ENCODE results near the gene MGLL. TPM values are rescaled to one million over a fixed set of nuclear protein-coding genes. Genes with fewer than 3 reads are reported as not detected.

MGLL gene
- total RNA-seq, 2 experiments from 2014 or later, result 0.28 to 0.29 TPM

- no peaks in the 10 kb centered on the region for H3K9me3 Mint-ChIP-seq
- H3K27ac Mint-ChIP-seq, result no peak overlapping the region
- H3K27me3 Mint-ChIP-seq, result peaks cover 7% of the 10 kb centered on the region
- H3K4me3 Mint-ChIP-seq, result no peak overlapping the region
- DNase-seq, result no peak
- H3K36me3 Mint-ChIP-seq, result no peaks in the 10 kb centered on the region
- H3K4me1 Mint-ChIP-seq, result peaks cover 32% of the 10 kb centered on the region
Measured at GRCh38 chr3:127759826-127760225, 62.5 kb downstream of the MGLL start.

- Mint-ChIP-seq H3K4me3 (no peak overlapping the region), H3K36me3 (no peaks in the 10 kb centered on the region), H3K27me3 (peaks cover 8% of the 10 kb centered on the region), H3K27ac (no peak overlapping the region), H3K4me1 (peaks cover 41% of the 10 kb centered on the region), H3K9me3 (no peaks in the 10 kb centered on the region)
- DNase-seq, result no peak
Measured at GRCh38 chr3:127758013-127758412, 64.3 kb downstream of the MGLL start.

- peak overlapping the region; percentile 53 for H3K4me3 Mint-ChIP-seq
- H3K27ac Mint-ChIP-seq, result peak overlapping the region; percentile 68
- H3K27me3 Mint-ChIP-seq, result peaks cover 8% of the 10 kb centered on the region
- H3K4me1 Mint-ChIP-seq, result peaks cover 39% of the 10 kb centered on the region
- H3K36me3 Mint-ChIP-seq, result no peaks in the 10 kb centered on the region
- DNase-seq, result no peak
- H3K9me3 Mint-ChIP-seq, result no peaks in the 10 kb centered on the region
Measured at GRCh38 chr3:127755305-127755681, 67.0 kb downstream of the MGLL start.

- peak; percentile 54 for DNase-seq
- Mint-ChIP-seq H3K36me3 (no peaks in the 10 kb centered on the region), H3K4me1 (peaks cover 46% of the 10 kb centered on the region), H3K27me3 (peaks cover 6% of the 10 kb centered on the region), H3K27ac (peak overlapping the region; percentile 68), H3K4me3 (peak overlapping the region; percentile 53), H3K9me3 (no peaks in the 10 kb centered on the region)
Measured at GRCh38 chr3:127754411-127755304, 67.7 kb downstream of the MGLL start.

GRCh38 chr3:127753898-127754410, 68.4 kb downstream of the MGLL start:
- Mint-ChIP-seq H3K9me3 (no peaks in the 10 kb centered on the region), H3K4me3 (no peak overlapping the region), H3K27me3 (peaks cover 9% of the 10 kb centered on the region), H3K27ac (peak overlapping the region; percentile 42), H3K4me1 (peaks cover 46% of the 10 kb centered on the region), H3K36me3 (no peaks in the 10 kb centered on the region)
- no peak for DNase-seq

GRCh38 chr3:127753338-127753737, 69.0 kb downstream of the MGLL start:
- H3K27me3 Mint-ChIP-seq, result peaks cover 9% of the 10 kb centered on the region
- no peak overlapping the region for H3K27ac Mint-ChIP-seq
- no peak overlapping the region for H3K4me3 Mint-ChIP-seq
- no peaks in the 10 kb centered on the region for H3K36me3 Mint-ChIP-seq
- DNase-seq, result no peak
- no peaks in the 10 kb centered on the region for H3K9me3 Mint-ChIP-seq
- H3K4me1 Mint-ChIP-seq, result peaks cover 46% of the 10 kb centered on the region

- H3K9me3 Mint-ChIP-seq, result no peaks in the 10 kb centered on the region
- no peak overlapping the region for H3K27ac Mint-ChIP-seq
- H3K4me1 Mint-ChIP-seq, result peaks cover 46% of the 10 kb centered on the region
- no peak for DNase-seq
- no peak overlapping the region for H3K4me3 Mint-ChIP-seq
- no peaks in the 10 kb centered on the region for H3K36me3 Mint-ChIP-seq
- H3K27me3 Mint-ChIP-seq, result peaks cover 9% of the 10 kb centered on the region
Measured at GRCh38 chr3:127751782-127752181, 70.5 kb downstream of the MGLL start.

- no peak overlapping the region for H3K27ac Mint-ChIP-seq
- DNase-seq, result no peak
- H3K9me3 Mint-ChIP-seq, result no peaks in the 10 kb centered on the region
- H3K4me3 Mint-ChIP-seq, result no peak overlapping the region
- H3K27me3 Mint-ChIP-seq, result peaks cover 9% of the 10 kb centered on the region
- H3K36me3 Mint-ChIP-seq, result no peaks in the 10 kb centered on the region
- peaks cover 42% of the 10 kb centered on the region for H3K4me1 Mint-ChIP-seq
Measured at GRCh38 chr3:127751163-127751621, 71.1 kb downstream of the MGLL start.

- DNase-seq, result no peak
- H3K9me3 Mint-ChIP-seq, result no peaks in the 10 kb centered on the region
- peaks cover 35% of the 10 kb centered on the region for H3K4me1 Mint-ChIP-seq
- H3K27me3 Mint-ChIP-seq, result peaks cover 9% of the 10 kb centered on the region
- H3K4me3 Mint-ChIP-seq, result no peak overlapping the region
- no peak overlapping the region for H3K27ac Mint-ChIP-seq
- no peaks in the 10 kb centered on the region for H3K36me3 Mint-ChIP-seq
Measured at GRCh38 chr3:127750226-127751031, 71.9 kb downstream of the MGLL start.

- Mint-ChIP-seq H3K36me3 (no peaks in the 10 kb centered on the region), H3K27ac (no peak overlapping the region), H3K4me1 (peaks cover 29% of the 10 kb centered on the region), H3K9me3 (no peaks in the 10 kb centered on the region), H3K27me3 (peaks cover 9% of the 10 kb centered on the region), H3K4me3 (no peak overlapping the region)
- no peak for DNase-seq
Measured at GRCh38 chr3:127749787-127750225, 72.5 kb downstream of the MGLL start.

- DNase-seq, result no peak
- Mint-ChIP-seq H3K9me3 (no peaks in the 10 kb centered on the region), H3K27me3 (peaks cover 9% of the 10 kb centered on the region), H3K4me1 (peaks cover 25% of the 10 kb centered on the region), H3K27ac (peak overlapping the region; percentile 50), H3K36me3 (no peaks in the 10 kb centered on the region), H3K4me3 (no peak overlapping the region)
Measured at GRCh38 chr3:127749361-127749760, 73.0 kb downstream of the MGLL start.

GRCh38 chr3:127748754-127749327, 73.5 kb downstream of the MGLL start:
- Mint-ChIP-seq H3K27me3 (peaks cover 9% of the 10 kb centered on the region), H3K27ac (no peak overlapping the region), H3K4me3 (no peak overlapping the region), H3K4me1 (peaks cover 21% of the 10 kb centered on the region), H3K36me3 (no peaks in the 10 kb centered on the region), H3K9me3 (no peaks in the 10 kb centered on the region)
- no peak for DNase-seq

- H3K9me3 Mint-ChIP-seq, result no peaks in the 10 kb centered on the region
- no peak overlapping the region for H3K4me3 Mint-ChIP-seq
- peaks cover 8% of the 10 kb centered on the region for H3K27me3 Mint-ChIP-seq
- peaks cover 19% of the 10 kb centered on the region for H3K4me1 Mint-ChIP-seq
- no peak for DNase-seq
- no peaks in the 10 kb centered on the region for H3K36me3 Mint-ChIP-seq
- no peak overlapping the region for H3K27ac Mint-ChIP-seq
Measured at GRCh38 chr3:127747751-127748521, 74.4 kb downstream of the MGLL start.

- DNase-seq, result no peak
- H3K4me3 Mint-ChIP-seq, result no peak overlapping the region
- H3K36me3 Mint-ChIP-seq, result no peaks in the 10 kb centered on the region
- H3K9me3 Mint-ChIP-seq, result no peaks in the 10 kb centered on the region
- H3K27me3 Mint-ChIP-seq, result peaks cover 5% of the 10 kb centered on the region
- H3K27ac Mint-ChIP-seq, result no peak overlapping the region
- peaks cover 17% of the 10 kb centered on the region for H3K4me1 Mint-ChIP-seq
Measured at GRCh38 chr3:127747066-127747465, 75.2 kb downstream of the MGLL start.
